HEK293T (cell line): ENCODE measurements around the gene AP3M1.

ENCODE experiments used
- CTCF ChIA-PET: fragments of 350-600 bp; formaldehyde crosslinking; extraction: SDS; loops from one replicate; lab custom pipeline; 2021; ENCODE audit warnings: antibody characterized with exemption, inconsistent platforms; lab: Yijun Ruan, JAX
- POLR2A ChIA-PET: fragments of 350-600 bp; formaldehyde crosslinking; extraction: SDS; loops from one replicate; lab custom pipeline; 2020; ENCODE audit warnings: antibody characterized with exemption, inconsistent platforms; lab: Yijun Ruan, JAX
- DNase-seq: peaks from one replicate; pipeline ENCODE4 v3.0.0; 2012; ENCODE audit warnings: mixed read lengths; ENCODE audit errors: extremely low spot score
- ARNT ChIP-seq: fragments of 450-650 bp; IDR thresholded peaks from 2 replicates; pipeline ENCODE4 v1.6.1; 2017; ENCODE audit warnings: mild to moderate bottlenecking
- BHLHE40 ChIP-seq: fragments of 450-650 bp; IDR thresholded peaks from 2 replicates; pipeline ENCODE4 v1.6.1; 2016; ENCODE audit warnings: mild to moderate bottlenecking, moderate library complexity, borderline replicate concordance
- CTBP1 ChIP-seq: fragments of 450-650 bp; IDR thresholded peaks from 2 replicates; pipeline ENCODE4 v1.6.1; 2016; ENCODE audit warnings: borderline replicate concordance
- ELF4 ChIP-seq: fragments of 450-650 bp; IDR thresholded peaks from 2 replicates; pipeline ENCODE4 v1.6.1; 2017; ENCODE audit warnings: antibody characterized with exemption
- FOXA1 ChIP-seq: fragments of 450-650 bp; IDR thresholded peaks from 2 replicates; pipeline ENCODE4 v1.6.1; 2016; ENCODE audit warnings: mild to moderate bottlenecking
- FOXK2 ChIP-seq: fragments of 450-650 bp; IDR thresholded peaks from 2 replicates; pipeline ENCODE4 v1.6.1; 2016; ENCODE audit warnings: mild to moderate bottlenecking
- FOXM1 ChIP-seq: fragments of 450-650 bp; IDR thresholded peaks from 2 replicates; pipeline ENCODE4 v1.6.1; 2017; ENCODE audit warnings: mild to moderate bottlenecking, borderline replicate concordance
- HDGF ChIP-seq: fragments of 450-650 bp; IDR thresholded peaks from 2 replicates; pipeline ENCODE4 v1.6.1; 2017; ENCODE audit warnings: antibody characterized with exemption, borderline replicate concordance
- L3MBTL2 ChIP-seq: fragments of 450-650 bp; conservative IDR thresholded peaks from 2 replicates; pipeline ENCODE4 v1.6.1; 2016; ENCODE audit warnings: mild to moderate bottlenecking
- LEF1 ChIP-seq: fragments of 450-650 bp; IDR thresholded peaks from 2 replicates; pipeline ENCODE4 v1.6.1; 2017; ENCODE audit warnings: mild to moderate bottlenecking, borderline replicate concordance
- NFRKB ChIP-seq: fragments of 450-650 bp; IDR thresholded peaks from 2 replicates; pipeline ENCODE4 v1.6.1; 2016; ENCODE audit warnings: mild to moderate bottlenecking, moderate library complexity
- SP1 ChIP-seq: fragments of 450-650 bp; IDR thresholded peaks from 2 replicates; pipeline ENCODE4 v1.6.1; 2017
- SUZ12 ChIP-seq: fragments of 450-650 bp; IDR thresholded peaks from 2 replicates; pipeline ENCODE4 v1.6.1; 2016; ENCODE audit warnings: mild to moderate bottlenecking
- TARDBP ChIP-seq: fragments of 450-650 bp; IDR thresholded peaks from 2 replicates; pipeline ENCODE4 v1.6.1; 2016
- ZNF384 ChIP-seq: fragments of 450-650 bp; IDR thresholded peaks from 2 replicates; pipeline ENCODE4 v1.6.1; 2016
- TF ChIP-seq, protein P1 (sequence below): fragments of 450-650 bp; IDR thresholded peaks from 2 replicates; pipeline ENCODE4 v1.6.1; 2016

Gene AP3M1

DNA sequence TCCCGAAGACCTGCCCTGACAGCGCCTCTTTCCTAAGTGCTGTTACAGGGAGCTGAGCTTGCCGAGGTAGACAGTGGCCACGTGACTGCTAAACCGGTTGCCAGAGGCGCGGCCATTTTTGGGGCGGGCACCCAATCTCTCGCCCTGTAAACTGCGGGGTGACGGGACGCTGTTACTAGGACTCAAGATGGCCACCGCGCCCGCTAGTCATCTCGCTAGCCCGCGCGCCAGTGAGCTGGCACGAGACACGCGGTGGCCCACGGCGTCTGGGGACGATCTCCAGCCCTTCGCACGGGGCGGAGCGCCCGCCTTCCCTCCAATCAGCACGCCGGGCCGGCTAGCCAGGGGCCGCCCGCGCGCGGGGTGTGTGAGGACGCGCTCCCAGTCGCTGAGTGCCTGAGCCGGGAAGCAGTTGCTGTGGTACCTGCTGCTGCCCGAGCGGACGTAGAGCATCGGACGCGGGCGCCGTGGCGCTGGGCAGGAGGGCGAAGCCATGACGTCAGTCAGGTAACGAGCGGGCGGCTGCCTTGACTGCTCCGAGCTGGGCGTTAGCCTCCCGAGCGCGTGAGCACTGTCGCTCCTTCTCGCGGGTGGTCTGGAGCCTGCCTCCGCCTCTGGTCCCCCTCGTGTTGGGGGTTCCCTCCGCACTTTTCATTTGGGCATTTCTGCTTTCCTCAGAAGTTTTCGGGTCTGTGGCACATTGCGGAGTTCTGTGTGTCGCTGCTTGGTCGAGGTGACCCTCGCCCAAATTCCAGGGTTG, 25.9 kb upstream of the AP3M1 start:
- no peak for TF ChIP-seq LEF1
- TF ChIP-seq CTBP1 = no peak
- no peak for TF ChIP-seq FOXA1
- TF ChIP-seq BHLHE40 = no peak
- TF ChIP-seq SUZ12 = no peak
- peak; percentile 90 for TF ChIP-seq L3MBTL2
- TF ChIP-seq, protein P1, sequence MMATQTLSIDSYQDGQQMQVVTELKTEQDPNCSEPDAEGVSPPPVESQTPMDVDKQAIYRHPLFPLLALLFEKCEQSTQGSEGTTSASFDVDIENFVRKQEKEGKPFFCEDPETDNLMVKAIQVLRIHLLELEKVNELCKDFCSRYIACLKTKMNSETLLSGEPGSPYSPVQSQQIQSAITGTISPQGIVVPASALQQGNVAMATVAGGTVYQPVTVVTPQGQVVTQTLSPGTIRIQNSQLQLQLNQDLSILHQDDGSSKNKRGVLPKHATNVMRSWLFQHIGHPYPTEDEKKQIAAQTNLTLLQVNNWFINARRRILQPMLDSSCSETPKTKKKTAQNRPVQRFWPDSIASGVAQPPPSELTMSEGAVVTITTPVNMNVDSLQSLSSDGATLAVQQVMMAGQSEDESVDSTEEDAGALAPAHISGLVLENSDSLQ = no peak
- TF ChIP-seq NFRKB = peak; percentile 48; the same call in 1 of the 2 replicates
- TF ChIP-seq ZNF384 = no peak
- no peak for TF ChIP-seq ARNT
- no peak for TF ChIP-seq FOXK2
- TF ChIP-seq ELF4 = no peak
- TF ChIP-seq SP1 = no peak
- no peak for TF ChIP-seq HDGF
- TF ChIP-seq FOXM1 = peak; percentile 30; the same call in 1 of the 2 replicates
- peak; percentile 53; the same call in 1 of the 2 replicates for TF ChIP-seq TARDBP
- DNase-seq = peak; percentile 79
- ChIA-PET POLR2A (interaction anchor here (0.8 to 2.3 kb wide), 9 partner anchors 9 to 177 kb away, joined by 4 to 13 read pairs (median 5); partner anchors contain the start of genes ADK and AP3M1), CTCF (no interaction called here)

DNA sequence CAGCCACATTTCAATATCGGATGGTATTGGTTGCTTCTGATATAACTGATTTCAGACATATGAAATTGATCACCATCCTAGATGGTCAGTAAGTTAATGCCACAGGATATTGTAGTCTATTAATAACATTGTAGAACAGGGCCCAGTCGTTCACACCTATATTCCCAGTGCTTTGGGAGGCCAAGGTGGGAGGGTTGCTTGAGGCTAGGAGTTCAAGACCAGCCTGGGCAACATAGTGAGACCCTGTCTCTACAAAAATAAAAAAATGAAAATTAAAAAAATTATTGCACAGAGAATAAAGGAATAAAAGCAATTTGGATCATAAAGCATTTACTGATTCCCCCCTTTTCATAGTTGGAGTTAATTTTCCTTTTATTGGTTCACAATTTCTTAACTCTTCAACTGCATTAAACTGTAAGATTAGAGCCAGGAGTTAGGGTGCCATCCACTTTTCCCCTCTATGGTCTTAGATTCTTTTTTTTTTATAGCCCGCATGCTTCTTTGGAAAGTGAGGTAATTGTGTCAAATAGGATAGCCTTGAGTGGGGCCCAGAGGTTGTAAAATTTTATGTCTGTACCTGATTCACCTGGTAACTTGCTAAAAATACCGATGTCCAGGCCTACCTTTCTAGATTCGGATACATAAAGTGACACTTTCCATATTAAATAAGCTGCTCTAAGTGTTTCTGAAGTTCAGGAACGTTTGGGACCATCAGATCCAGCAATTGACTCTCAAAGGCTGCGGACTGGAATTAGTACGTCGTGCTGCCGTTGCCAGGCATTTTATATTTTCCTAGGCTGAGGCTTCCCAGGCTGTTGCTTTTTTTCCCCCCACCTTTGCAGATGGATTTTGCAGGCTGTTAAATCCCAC, 25.1 kb upstream of the AP3M1 start:
- CTCF ChIA-PET = no interaction called here
- no peak for DNase-seq
- POLR2A ChIA-PET = interaction anchor here (0.8 to 2.3 kb wide), 9 partner anchors 8 to 176 kb away, joined by 4 to 13 read pairs (median 5); partner anchors contain the start of genes ADK and AP3M1
- TF ChIP-seq FOXK2 (no peak), ELF4 (0 out of 2 replicates have a peak, but pooled peaks have one; percentile 4)

DNA sequence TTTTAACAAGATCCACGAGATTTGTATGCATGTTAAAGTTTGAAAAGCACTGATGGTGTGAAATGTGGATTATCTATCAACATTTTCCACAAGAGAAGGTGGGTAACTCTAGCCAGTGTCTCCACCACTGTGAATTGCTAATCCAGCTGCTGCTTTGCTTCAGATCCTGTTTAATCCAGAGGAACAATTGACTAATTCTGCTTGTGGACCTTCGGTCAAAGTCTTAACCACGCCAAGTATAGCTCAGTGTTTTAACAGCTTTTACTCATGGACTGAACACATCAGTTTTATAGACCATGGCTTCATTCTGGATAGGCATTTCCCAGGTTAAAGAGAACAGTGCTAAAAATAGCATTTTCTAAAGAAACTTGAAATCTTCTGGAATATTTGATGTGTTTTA, 23.9 kb upstream of the AP3M1 start:
- no peak for TF ChIP-seq ZNF384
- no peak for TF ChIP-seq FOXA1
- no peak for TF ChIP-seq SP1
- no peak for TF ChIP-seq L3MBTL2
- TF ChIP-seq ELF4 = no peak
- TF ChIP-seq CTBP1 = no peak
- no peak for TF ChIP-seq FOXM1
- TF ChIP-seq LEF1 = no peak
- ChIA-PET POLR2A (no interaction called here), CTCF (interaction anchor here (0.6 kb wide), 1 partner anchor 56 kb away, joined by 5 read pairs; no protein-coding TSS in a partner anchor)
- no peak for DNase-seq

DNA sequence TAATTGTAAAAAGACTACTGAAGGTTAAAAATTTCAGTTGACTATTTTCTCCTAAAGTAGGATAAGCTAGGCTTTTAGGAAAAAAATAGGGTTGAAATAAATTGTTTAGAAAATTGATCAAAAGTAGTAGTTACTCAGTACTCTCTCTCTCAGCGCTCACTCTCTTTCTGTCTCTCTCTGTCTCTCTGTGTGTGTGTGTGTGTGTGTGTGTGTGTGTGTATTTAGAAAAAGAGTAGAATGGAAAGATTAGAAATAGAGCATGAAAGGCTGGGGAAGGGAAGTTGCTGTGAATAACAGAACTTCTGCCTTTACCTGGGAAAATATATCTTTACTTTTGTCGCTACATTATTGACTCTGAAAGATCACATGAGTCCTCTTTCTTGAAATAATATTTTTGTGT, 21.0 kb upstream of the AP3M1 start:
- ChIA-PET CTCF (no interaction called here), POLR2A (interaction anchor here (1.1 kb wide), 1 partner anchor 21 kb away, joined by 4 read pairs; the partner anchor contains the start of genes ADK and AP3M1)
- TF ChIP-seq ELF4 (no peak), L3MBTL2 (no peak), HDGF (no peak), FOXA1 (no peak), ARNT (no peak), LEF1 (no peak), ZNF384 (no peak), SP1 (no peak), BHLHE40 (no peak), FOXM1 (no peak)
- TF ChIP-seq, protein P1 = no peak
- DNase-seq = no peak

DNA sequence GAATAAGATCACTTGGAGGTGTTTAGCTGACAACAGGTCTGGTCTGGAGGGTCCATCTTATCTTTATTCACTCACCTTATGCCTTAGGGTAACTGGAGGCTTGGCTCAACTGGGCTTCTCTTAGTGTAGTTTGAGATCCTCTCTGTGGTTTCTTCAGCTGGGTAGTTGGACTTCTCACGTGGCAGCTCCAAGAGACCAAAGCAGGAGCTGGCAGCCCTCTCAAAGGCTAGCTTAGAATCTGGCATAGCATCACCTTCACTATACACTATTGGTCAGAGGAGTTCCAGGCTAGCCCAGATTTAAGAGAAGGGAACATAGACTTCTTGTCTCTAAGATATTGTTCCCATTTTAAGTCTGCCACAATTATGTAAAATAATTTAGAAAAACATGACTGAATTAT, 16.8 kb upstream of the AP3M1 start:
- TF ChIP-seq HDGF (no peak), ARNT (no peak), FOXM1 (no peak), BHLHE40 (no peak), TARDBP (no peak), FOXA1 (no peak), CTBP1 (no peak), ZNF384 (no peak), FOXK2 (no peak), NFRKB (no peak), LEF1 (no peak), L3MBTL2 (no peak), SUZ12 (no peak), SP1 (no peak), ELF4 (no peak)
- TF ChIP-seq, protein P1 = no peak
- ChIA-PET CTCF (no interaction called here), POLR2A (interaction anchor here (0.8 kb wide), 1 partner anchor 9 kb away, joined by 4 read pairs; no protein-coding TSS in a partner anchor)
- DNase-seq = no peak
